ENCODE data around the gene ST3GAL5.
"Not testable (repeated sequence)": the region's sequence is repeated elsewhere in the genome, so short reads cannot be mapped to it uniquely, and the experiment has no call there.

ST3GAL5 gene

GRCh38 chr2:85915606-85916303, 27.0 kb upstream of the ST3GAL5 start:
- no peak for DNase-seq

GRCh38 chr2:85914922-85915321, 26.1 kb upstream of the ST3GAL5 start:
- DNase-seq, result peak; percentile 37

- DNase-seq, result no peak
These were observed 25.4 kb upstream of the ST3GAL5 start for GRCh38 chr2:85913884-85914881.

GRCh38 chr2:85911814-85912692, 23.3 kb upstream of the ST3GAL5 start:
- DNase-seq, result no peak

- DNase-seq, result no peak
These were observed 22.3 kb upstream of the ST3GAL5 start for GRCh38 chr2:85911097-85911496.

- DNase-seq, result no peak
These were observed 20.2 kb upstream of the ST3GAL5 start for GRCh38 chr2:85909005-85909404.

- DNase-seq, result no peak
These were observed 19.7 kb upstream of the ST3GAL5 start for GRCh38 chr2:85908506-85908905.

- DNase-seq, result no peak
These were observed 18.9 kb upstream of the ST3GAL5 start for GRCh38 chr2:85907671-85908157.

GRCh38 chr2:85906748-85907147, 18.0 kb upstream of the ST3GAL5 start:
- DNase-seq, result no peak

- DNase-seq, result no peak
These were observed 17.1 kb upstream of the ST3GAL5 start for GRCh38 chr2:85905891-85906290.

GRCh38 chr2:85905187-85905666, 16.4 kb upstream of the ST3GAL5 start:
- no peak for DNase-seq

GRCh38 chr2:85903849-85904248, 15.1 kb upstream of the ST3GAL5 start:
- no peak for DNase-seq

- no peak for DNase-seq
These were observed 13.7 kb upstream of the ST3GAL5 start for GRCh38 chr2:85902496-85902895.

- DNase-seq, result no peak
These were observed 12.4 kb upstream of the ST3GAL5 start for GRCh38 chr2:85901155-85901554.

- no peak for DNase-seq
These were observed 11.6 kb upstream of the ST3GAL5 start for GRCh38 chr2:85900366-85900765.

GRCh38 chr2:85899849-85900248, 11.1 kb upstream of the ST3GAL5 start:
- DNase-seq, result no peak

- DNase-seq, result no peak
These were observed 10.5 kb upstream of the ST3GAL5 start for GRCh38 chr2:85899284-85899683.

- DNase-seq, result no peak
These were observed 10.1 kb upstream of the ST3GAL5 start for GRCh38 chr2:85898881-85899280.

GRCh38 chr2:85894554-85895278, 5.9 kb upstream of the ST3GAL5 start:
- DNase-seq, result not testable (repeated sequence)

GRCh38 chr2:85893428-85894258, 4.9 kb upstream of the ST3GAL5 start:
- no peak for DNase-seq

All from NCI-H187 treated with DMSO at 0.1 percent for 48 hours (cell line).